Measurements from ENCODE around the gene SLC2A2. TPM values are rescaled to one million over a fixed set of nuclear protein-coding genes. Genes with fewer than 3 reads are reported as not detected.
"Not testable (repeated sequence)": the region's sequence is repeated elsewhere in the genome, so short reads cannot be mapped to it uniquely, and the experiment has no call there.

Gene SLC2A2
- total RNA-seq, 4 donors from 2014 or later = not detected

DNA sequence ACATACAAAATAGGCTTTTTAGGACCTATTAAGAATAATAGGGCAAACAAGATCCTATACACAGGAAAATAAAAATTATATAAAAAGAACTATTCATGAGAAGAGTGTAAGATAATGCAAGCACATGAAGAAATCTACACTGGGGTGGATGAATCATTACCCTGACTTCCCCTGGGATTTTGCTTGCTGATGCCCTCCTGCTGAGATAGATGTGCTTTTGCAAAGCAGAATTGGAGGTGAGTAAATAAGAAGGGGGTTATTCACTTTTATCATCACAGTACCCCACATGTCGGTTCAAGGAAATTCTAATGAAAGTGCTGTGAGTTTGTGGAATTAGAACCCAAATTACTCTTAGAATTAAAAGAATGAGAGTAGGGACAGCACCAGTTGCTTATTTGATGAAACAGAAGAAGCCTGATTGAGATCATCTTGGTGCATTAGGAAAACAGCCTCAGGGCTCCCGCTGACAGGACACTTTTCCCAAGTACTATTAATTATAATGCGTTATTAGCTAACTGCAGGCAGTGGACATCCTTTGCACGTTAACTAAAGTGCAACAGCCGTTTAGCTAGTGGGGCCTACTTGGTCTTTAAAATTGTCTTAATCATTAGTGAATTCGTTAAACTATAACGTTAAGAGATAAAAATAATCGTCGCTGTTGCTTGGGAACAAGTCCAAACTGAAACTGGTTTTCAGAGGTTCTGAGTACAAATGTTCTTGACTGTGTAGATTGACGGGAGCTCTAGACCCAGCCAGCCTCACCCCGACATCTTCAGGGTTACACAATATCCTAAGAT is 48.4 kb downstream of the SLC2A2 start:
- Histone ChIP-seq H3K27ac (no peak overlapping the region), H3K4me1 (no peaks in the 10 kb centered on the region)
- 80 to 82% methylated on average over 11 of the region's 11 CpGs for WGBS, 2 donors

DNA sequence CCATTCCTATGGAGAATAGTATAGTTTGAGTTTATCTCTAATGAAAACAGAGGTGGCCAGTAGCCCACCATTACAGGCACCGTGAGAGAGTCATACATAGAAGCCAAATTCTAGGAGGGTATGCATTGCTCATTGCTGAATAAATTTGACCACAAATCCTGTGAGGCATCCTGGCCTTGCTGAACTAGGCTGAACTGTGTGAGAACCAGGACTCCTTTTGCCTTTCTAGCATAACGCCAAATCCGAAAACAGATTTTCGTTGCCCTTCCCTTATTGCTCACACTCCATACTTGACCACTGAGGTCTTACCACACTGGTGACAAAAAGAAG is 50.4 kb downstream of the SLC2A2 start:
- H3K4me1 ChIP-seq = no peaks in the 10 kb centered on the region
- intact Hi-C loops (cut with DNase I) = no loop called here
- no peaks in the 10 kb centered on the region for H3K36me3 ChIP-seq
- DNase-seq = no peak
- TF ChIP-seq POLR2A (IDR thresholded peaks at IDR 0.05) = no peak
- no peak for TF ChIP-seq CTCF (IDR thresholded peaks at IDR 0.05)
- WGBS, 2 donors = 74 to 91% methylated on average over 4 of the region's 4 CpGs
- H3K4me3 ChIP-seq (replicated peaks in 1 of 3) = no peak overlapping the region
- H3K27ac ChIP-seq = no peak overlapping the region
- no peaks in the 10 kb centered on the region for H3K27me3 ChIP-seq
- no peaks in the 10 kb centered on the region for H3K9me3 ChIP-seq

More for the DNA sequence above, 48.4 kb downstream of the SLC2A2 start:
- no peaks in the 10 kb centered on the region for H3K9me3 ChIP-seq
- no peaks in the 10 kb centered on the region for H3K27me3 ChIP-seq
- no peak for TF ChIP-seq POLR2A (IDR thresholded peaks at IDR 0.05)
- TF ChIP-seq CTCF (IDR thresholded peaks at IDR 0.05) = no peak
- no peak for DNase-seq
- H3K36me3 ChIP-seq = no peaks in the 10 kb centered on the region
- no peak overlapping the region for H3K4me3 ChIP-seq (replicated peaks in 1 of 3)
- intact Hi-C loops (cut with DNase I) = no loop called here

GRCh38 chr3:170975283-170976189 is 51.0 kb downstream of the SLC2A2 start:
- WGBS, 2 donors = 90 to 92% methylated on average over 14 to 16 of the region's 16 CpGs
- DNase-seq = no peak
- no peak overlapping the region for H3K4me3 ChIP-seq (replicated peaks in 1 of 3)
- H3K36me3 ChIP-seq = no peaks in the 10 kb centered on the region
- intact Hi-C loops (cut with DNase I) = no loop called here
- TF ChIP-seq POLR2A (IDR thresholded peaks at IDR 0.05) (no peak), CTCF (IDR thresholded peaks at IDR 0.05) (no peak)
- no peaks in the 10 kb centered on the region for H3K4me1 ChIP-seq
- no peaks in the 10 kb centered on the region for H3K27me3 ChIP-seq
- no peak overlapping the region for H3K27ac ChIP-seq
- H3K9me3 ChIP-seq = no peaks in the 10 kb centered on the region

- TF ChIP-seq CTCF (IDR thresholded peaks at IDR 0.05) (no peak), POLR2A (IDR thresholded peaks at IDR 0.05) (no peak)
Measured at GRCh38 chr3:170974872-170975271, 51.6 kb downstream of the SLC2A2 start.

DNA sequence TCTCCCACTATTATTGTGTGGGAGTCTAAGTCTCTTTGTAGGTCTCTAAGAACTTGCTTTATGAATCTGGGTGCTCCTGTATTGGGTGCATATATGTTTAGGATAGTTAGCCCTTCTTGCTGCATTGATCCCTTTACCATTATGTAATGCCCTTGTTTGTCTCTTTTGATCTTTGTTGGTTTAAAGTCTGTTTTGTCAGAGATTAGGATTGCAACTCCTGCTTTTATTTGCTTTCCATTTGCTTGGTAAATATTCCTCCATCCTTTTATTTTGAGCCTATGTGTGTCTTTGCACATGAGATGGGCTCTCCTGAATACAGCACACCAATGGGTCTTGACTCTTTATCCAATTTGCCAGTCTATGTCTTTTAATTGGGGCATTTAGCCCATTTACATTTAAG is 53.6 kb downstream of the SLC2A2 start:
- H3K4me3 ChIP-seq (replicated peaks in 1 of 3); H3K9me3 ChIP-seq; DNase-seq; H3K4me1 ChIP-seq; H3K36me3 ChIP-seq; H3K27ac ChIP-seq; H3K27me3 ChIP-seq; intact Hi-C loops (cut with DNase I): not testable (repeated sequence)

More at GRCh38 chr3:170974872-170975271, 51.6 kb downstream of the SLC2A2 start:
- no peak for DNase-seq
- intact Hi-C loops (cut with DNase I) = no loop called here
- Histone ChIP-seq H3K9me3 (no peaks in the 10 kb centered on the region), H3K27ac (no peak overlapping the region), H3K36me3 (no peaks in the 10 kb centered on the region), H3K27me3 (no peaks in the 10 kb centered on the region), H3K4me1 (no peaks in the 10 kb centered on the region), H3K4me3 (replicated peaks in 1 of 3) (no peak overlapping the region)
- 75 to 87% methylated on average over 5 to 9 of the region's 9 CpGs for WGBS, 2 donors
